H54 (cell line): ENCODE data around the gene RPS16.

Source experiments
- DNase-seq: peaks from one replicate; pipeline ENCODE4 v3.0.0; 2011; ENCODE audit warnings: low spot score, mixed read lengths; ENCODE audit not compliant: insufficient read length
- FAIRE-seq: peaks from 3 replicates; lab custom pipeline; 2011; peaks lifted over from hg19 to GRCh38; lab: Jason Lieb, UNC
- POLR2A ChIP-seq: IDR thresholded peaks from 2 replicates; pipeline ENCODE4 v1.6.1; 2011; ENCODE audit warnings: low read depth, mild to moderate bottlenecking, low read length

RPS16 gene

GRCh38 chr19:39411081-39411831, 24.5 kb downstream of the RPS16 start:
- TF ChIP-seq POLR2A, result no peak; the same call in 1 of the 2 replicates
- FAIRE-seq (no peak), DNase-seq (no peak)

- no peak for FAIRE-seq
- no peak for TF ChIP-seq POLR2A
These were observed 25.0 kb downstream of the RPS16 start for GRCh38 chr19:39410831-39411080.

GRCh38 chr19:39410017-39410830, 25.5 kb downstream of the RPS16 start:
- FAIRE-seq (no peak), DNase-seq (no peak)
- TF ChIP-seq POLR2A, result no peak

More at GRCh38 chr19:39410831-39411080, 25.0 kb downstream of the RPS16 start:
- DNase-seq, result no peak

- FAIRE-seq (no peak), DNase-seq (peak; percentile 75)
- no peak for TF ChIP-seq POLR2A
These were observed 26.3 kb downstream of the RPS16 start for GRCh38 chr19:39409208-39410016.

GRCh38 chr19:39408392-39409207, 27.1 kb downstream of the RPS16 start:
- DNase-seq, result no peak
- no peak for FAIRE-seq
- no peak for TF ChIP-seq POLR2A

DNA sequence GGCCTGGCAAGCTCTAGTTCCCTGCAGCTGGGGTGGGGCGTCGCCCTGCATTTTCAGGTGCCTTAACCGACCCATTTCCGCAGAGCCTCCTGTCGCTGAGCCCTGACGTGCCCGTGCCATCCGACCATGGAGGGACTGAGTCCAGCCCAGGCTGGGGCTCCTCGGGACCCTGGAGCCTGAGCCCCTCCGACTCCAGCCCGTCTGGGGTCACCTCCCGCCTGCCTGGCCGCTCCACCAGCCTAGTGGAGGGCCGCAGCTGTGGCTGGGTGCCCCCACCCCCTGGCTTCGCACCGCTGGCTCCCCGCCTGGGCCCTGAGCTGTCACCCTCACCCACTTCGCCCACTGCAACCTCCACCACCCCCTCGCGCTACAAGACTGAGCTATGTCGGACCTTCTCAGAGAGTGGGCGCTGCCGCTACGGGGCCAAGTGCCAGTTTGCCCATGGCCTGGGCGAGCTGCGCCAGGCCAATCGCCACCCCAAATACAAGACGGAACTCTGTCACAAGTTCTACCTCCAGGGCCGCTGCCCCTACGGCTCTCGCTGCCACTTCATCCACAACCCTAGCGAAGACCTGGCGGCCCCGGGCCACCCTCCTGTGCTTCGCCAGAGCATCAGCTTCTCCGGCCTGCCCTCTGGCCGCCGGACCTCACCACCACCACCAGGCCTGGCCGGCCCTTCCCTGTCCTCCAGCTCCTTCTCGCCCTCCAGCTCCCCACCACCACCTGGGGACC, 27.9 kb downstream of the RPS16 start:
- FAIRE-seq (no peak), DNase-seq (no peak)
- no peak for TF ChIP-seq POLR2A

GRCh38 chr19:39407410-39407659, 28.4 kb downstream of the RPS16 start:
- no peak for DNase-seq
- TF ChIP-seq POLR2A, result no peak
- no peak for FAIRE-seq

DNA sequence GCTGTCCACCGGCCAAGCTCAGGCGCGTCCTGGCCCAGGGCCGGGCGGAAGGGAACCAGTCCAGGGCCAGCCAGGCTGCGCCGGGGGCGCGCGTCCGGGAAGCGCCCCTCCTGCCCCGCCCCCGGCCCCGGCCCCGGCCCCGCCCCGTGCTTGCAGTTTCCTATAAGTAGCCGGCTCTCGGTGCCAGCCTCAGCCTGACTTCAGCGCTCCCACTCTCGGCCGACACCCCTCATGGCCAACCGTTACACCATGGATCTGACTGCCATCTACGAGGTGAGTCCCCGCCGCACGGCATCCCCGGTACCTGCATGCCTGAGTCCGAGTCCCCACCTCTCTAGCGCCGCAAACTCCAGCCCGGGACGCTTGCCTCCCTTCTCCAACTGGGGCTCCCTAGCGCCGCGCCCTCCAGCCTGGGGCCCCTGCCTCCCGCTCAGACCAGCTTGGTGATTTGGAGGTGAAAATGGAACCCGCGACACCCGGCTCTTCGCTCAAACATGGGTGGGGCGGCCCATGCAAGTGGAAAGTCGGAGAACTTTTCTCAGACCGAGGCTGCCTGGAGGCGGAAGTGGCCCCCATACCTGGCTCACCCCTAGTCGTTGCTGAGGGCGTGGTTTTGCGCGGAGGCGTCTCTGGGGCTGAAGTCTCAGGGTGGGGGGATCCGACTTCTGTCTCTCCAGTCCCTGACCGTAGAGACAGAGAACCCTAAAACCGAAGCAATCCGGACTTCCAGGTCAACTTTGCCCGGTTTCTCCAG, 28.9 kb downstream of the RPS16 start, which contains the start of gene ZFP36:
Gene ZFP36 (plus strand): TSS at position 192 of the 754 bp plus-strand sequence. CDS start 58 bp downstream, at position 250.
- DNase-seq (peak; percentile 86), FAIRE-seq (no peak)
- peak; percentile 100 for TF ChIP-seq POLR2A

DNA sequence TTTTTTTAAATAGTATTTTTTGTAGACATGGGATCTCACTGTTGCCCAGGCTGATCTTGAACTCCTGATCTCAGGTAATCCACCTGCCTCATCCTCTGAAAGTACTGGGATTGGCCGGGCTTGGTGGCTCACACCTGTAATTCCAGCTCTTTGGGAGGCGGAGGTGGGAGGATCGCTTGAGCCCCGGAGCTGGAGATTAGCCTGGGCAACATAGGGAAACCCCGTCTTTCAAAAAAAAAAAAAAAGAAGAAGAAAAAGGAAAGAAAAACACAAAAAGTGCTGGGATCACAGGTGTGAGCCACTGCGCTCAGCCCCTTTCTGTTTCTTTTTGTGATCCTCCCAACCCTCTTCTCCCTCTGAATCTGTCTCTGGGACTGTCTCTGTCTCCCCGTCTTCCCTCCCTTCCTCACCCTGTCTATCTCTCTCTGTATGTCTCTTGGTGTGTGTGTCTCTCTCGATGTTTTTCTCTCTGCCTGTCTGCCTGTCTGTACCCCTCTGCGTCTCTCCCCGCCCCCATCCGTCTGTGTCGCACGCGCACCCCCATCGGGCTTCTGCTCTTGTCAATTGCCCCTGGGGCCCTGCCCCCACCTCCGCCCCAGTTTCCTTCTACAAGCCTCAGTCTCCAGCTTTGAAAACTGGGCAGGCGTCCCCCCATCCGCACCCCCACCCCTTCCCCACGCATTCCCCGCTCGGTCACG, 29.6 kb downstream of the RPS16 start:
- FAIRE-seq (no peak), DNase-seq (no peak)
- TF ChIP-seq POLR2A, result no peak

DNA sequence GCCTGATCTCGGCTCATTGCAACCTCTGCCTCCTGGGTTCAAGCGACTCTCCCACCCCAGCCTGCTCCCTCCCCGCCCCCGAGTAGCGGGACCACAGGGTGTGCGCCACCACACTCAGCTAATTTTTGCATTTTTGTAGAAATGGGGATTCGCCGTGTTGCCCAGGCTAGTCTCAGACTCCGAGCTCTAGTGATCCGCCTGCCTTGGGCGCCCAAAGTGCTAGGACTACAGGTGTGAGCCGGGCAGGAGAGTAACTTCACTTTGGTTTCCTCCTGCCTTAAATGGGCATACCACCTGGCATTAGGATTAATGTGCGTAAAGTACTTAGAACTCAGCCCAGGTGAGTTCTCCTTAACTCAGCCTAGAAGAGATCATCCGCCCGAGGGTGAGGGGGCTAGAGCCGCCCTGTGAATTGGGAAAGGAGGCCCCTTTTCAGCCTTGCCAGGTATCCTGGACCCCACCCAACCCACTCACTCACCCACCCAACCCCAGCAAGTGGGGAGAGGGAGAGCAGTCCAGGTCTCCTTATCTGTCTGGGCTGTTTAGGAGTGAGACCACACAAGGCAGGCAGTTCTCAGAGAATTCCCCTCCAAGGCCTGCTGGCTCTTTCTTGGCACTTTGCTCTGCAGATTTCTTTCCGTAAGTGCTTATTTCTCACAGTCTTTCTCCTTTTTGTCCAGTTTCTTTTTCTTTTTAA, 30.3 kb downstream of the RPS16 start:
- no peak for FAIRE-seq
- TF ChIP-seq POLR2A, result no peak
- DNase-seq, result no peak
